ENCODE measurements around the gene ALOXE3. TPM values are rescaled to one million over a fixed set of nuclear protein-coding genes. Genes with fewer than 3 reads are reported as not detected.

Gene ALOXE3
- total and polyA plus RNA-seq, 2 of the 8 experiments (the other 6 are each of a cell fraction or from before 2014, with no cell fraction given) = 0.26 TPM; not detected in 1

- H2BK5ac ChIP-seq (ENCODE audit: low read depth, low read length) = no peak overlapping the region
- no peak overlapping the region for H3K14ac ChIP-seq (ENCODE audit: insufficient read length)
- CTCF ChIA-PET (ENCODE audit: partially characterized antibody) = interaction anchor here (1.1 to 17.3 kb wide), 12 partner anchors 12 to 203 kb away, joined by 3 to 315 read pairs (median 5); partner anchors contain the start of genes ALOX12B, ALOXE3 and RNF227
- no peak overlapping the region for H3K27ac ChIP-seq (ENCODE audit: low read depth, low read length)
- H2AK5ac ChIP-seq (ENCODE audit: low read depth, low read length) = no peak overlapping the region
- no peak overlapping the region for H3K56ac ChIP-seq (replicated peaks; ENCODE audit: insufficient read length, low read depth, low read length)
- no peak overlapping the region for H4K5ac ChIP-seq (ENCODE audit: insufficient read length, low read depth, low read length)
- H2BK15ac ChIP-seq (ENCODE audit: low read length) = peak overlapping the region; percentile 75; the same call in 1 of the 2 replicates
- POLR2A ChIA-PET (ENCODE audit: partially characterized antibody) = interaction anchor here (0.6 to 2.5 kb wide), 4 partner anchors 10 to 649 kb away, joined by 3 to 10 read pairs (median 6); no protein-coding TSS in a partner anchor
- no peak overlapping the region; the same call in 1 of the 2 replicates for H4K8ac ChIP-seq (ENCODE audit: extremely low read depth, insufficient read depth, low read length)
- H2AFZ ChIP-seq (ENCODE audit: low read length) = peak overlapping the region; percentile 54; the same call in 1 of the 2 replicates
- peaks cover 10% of the 10 kb centered on the region for H3K23me2 ChIP-seq (ENCODE audit: low read depth, low read length)
- H3K9me3 ChIP-seq (ENCODE audit: insufficient read depth in 2 of 2, low read depth in 1 of 2, low read length in 1 of 2) = no peaks in the 10 kb centered on the region
- H3K79me2 ChIP-seq (ENCODE audit: control insufficient read depth in 1 of 2, insufficient read depth in 2 of 2, low read length in 2 of 2) = no peaks in the 10 kb centered on the region
- H3K79me1 ChIP-seq (ENCODE audit: low read depth, low read length) = no peaks in the 10 kb centered on the region
- peak overlapping the region; percentile 60 for H3K18ac ChIP-seq (ENCODE audit: extremely low read depth, low read length)
- peaks cover 0 to 22% (median 9%) of the 10 kb centered on the region in 4 experiments; a peak in 5 of 7 replicates for H3K4me1 ChIP-seq (replicated peaks in 1 of 4; ENCODE audit: control insufficient read depth in 3 of 4, insufficient read depth in 4 of 4, low read length in 3 of 4)
- peak overlapping the region; percentile 19 for H3K4ac ChIP-seq (replicated peaks; ENCODE audit: insufficient read length, low read depth, low read length)
- H2BK120ac ChIP-seq (replicated peaks; ENCODE audit: low read depth, low read length) = no peak overlapping the region
- WGBS, 2 experiments (ENCODE audit: extremely low coverage in 1 of 2, insufficient coverage in 1 of 2, insufficient read length in 1 of 2, insufficient replicate concordance in 2 of 2, low coverage in 1 of 2, low lambda C conversion rate in 2 of 2, missing lambda C conversion rate in 1 of 2) = 5% methylated on average over 34 of the region's 40 CpGs; no CpG with 5 or more reads in 1 of the 2 experiments
- no peak for FAIRE-seq
- peak overlapping the region; percentile 81; the same call in 1 of the 2 replicates for H2BK12ac ChIP-seq (ENCODE audit: low read depth, low read length)
- H4K91ac ChIP-seq (replicated peaks; ENCODE audit: insufficient read length, low read length) = no peak overlapping the region
- H4K20me1 ChIP-seq (replicated peaks in 1 of 2; ENCODE audit: control insufficient read depth in 1 of 2, insufficient read depth in 2 of 2, low read length in 2 of 2) = peaks cover 3 to 6% of the 10 kb centered on the region in 2 experiments
- DNase-seq (ENCODE audit: low read depth in 1 of 2, low spot score in 2 of 2) = peak in 1 of 2 experiments; percentile 68
- no peak overlapping the region for H2BK20ac ChIP-seq (ENCODE audit: low read length)
- peaks cover 39 to 81% (median 62%) of the 10 kb centered on the region in 4 experiments for H3K27me3 ChIP-seq (replicated peaks in 1 of 4; ENCODE audit: control insufficient read depth in 3 of 4, extremely low read depth in 1 of 4, insufficient read depth in 3 of 4, low read length in 3 of 4)
- H3K23ac ChIP-seq (ENCODE audit: insufficient read length) = no peak overlapping the region
- peak overlapping the region; percentile 97 to 99 for H3K4me2 ChIP-seq (ENCODE audit: insufficient read depth in 1 of 2, low read depth in 2 of 2, low read length in 2 of 2)
- no peak overlapping the region for H3K9ac ChIP-seq (replicated peaks in 1 of 4; ENCODE audit: extremely low read depth in 1 of 4, low read depth in 3 of 4, low read length in 3 of 4)
- peak overlapping the region; percentile 34 to 65 (median 50); a peak in 7 of 8 replicates for H3K4me3 ChIP-seq (ENCODE audit: extremely low read depth in 1 of 4, insufficient read depth in 2 of 4, low read depth in 3 of 4, low read length in 4 of 4)
- no peaks in the 10 kb centered on the region for H3K36me3 ChIP-seq (ENCODE audit: control insufficient read depth in 2 of 4, insufficient read depth in 4 of 4, low read length in 3 of 4)
- no peak for TF ChIP-seq CHD1 (IDR thresholded peaks at IDR 0.05; ENCODE audit: low read depth, low read length)
- TF ChIP-seq, protein P1, sequence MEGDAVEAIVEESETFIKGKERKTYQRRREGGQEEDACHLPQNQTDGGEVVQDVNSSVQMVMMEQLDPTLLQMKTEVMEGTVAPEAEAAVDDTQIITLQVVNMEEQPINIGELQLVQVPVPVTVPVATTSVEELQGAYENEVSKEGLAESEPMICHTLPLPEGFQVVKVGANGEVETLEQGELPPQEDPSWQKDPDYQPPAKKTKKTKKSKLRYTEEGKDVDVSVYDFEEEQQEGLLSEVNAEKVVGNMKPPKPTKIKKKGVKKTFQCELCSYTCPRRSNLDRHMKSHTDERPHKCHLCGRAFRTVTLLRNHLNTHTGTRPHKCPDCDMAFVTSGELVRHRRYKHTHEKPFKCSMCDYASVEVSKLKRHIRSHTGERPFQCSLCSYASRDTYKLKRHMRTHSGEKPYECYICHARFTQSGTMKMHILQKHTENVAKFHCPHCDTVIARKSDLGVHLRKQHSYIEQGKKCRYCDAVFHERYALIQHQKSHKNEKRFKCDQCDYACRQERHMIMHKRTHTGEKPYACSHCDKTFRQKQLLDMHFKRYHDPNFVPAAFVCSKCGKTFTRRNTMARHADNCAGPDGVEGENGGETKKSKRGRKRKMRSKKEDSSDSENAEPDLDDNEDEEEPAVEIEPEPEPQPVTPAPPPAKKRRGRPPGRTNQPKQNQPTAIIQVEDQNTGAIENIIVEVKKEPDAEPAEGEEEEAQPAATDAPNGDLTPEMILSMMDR (IDR thresholded peaks at IDR 0.05; ENCODE audit: control extremely low read depth in 1 of 3, insufficient read depth in 1 of 3, low read depth in 1 of 3, low read length in 3 of 3) = no peak
- TF ChIP-seq POLR2A (IDR thresholded peaks at IDR 0.05; ENCODE audit: control extremely low read depth in 1 of 2, low read depth in 2 of 2, low read length in 2 of 2) = no peak
- peak; percentile 70 for TF ChIP-seq E2F6 (IDR thresholded peaks at IDR 0.05)
- TF ChIP-seq KDM5A (IDR thresholded peaks at IDR 0.05; ENCODE audit: low read length) = no peak
- peak; percentile 85 for TF ChIP-seq EZH2 (IDR thresholded peaks at IDR 0.05; ENCODE audit: low read depth, low read length, severe bottlenecking)
- no peak for TF ChIP-seq ASH2L (IDR thresholded peaks at IDR 0.05; ENCODE audit: low read length)
- TF ChIP-seq TAF1 (IDR thresholded peaks at IDR 0.05; ENCODE audit: low read depth, low read length) = no peak
- no peak for TF ChIP-seq YY1 (IDR thresholded peaks at IDR 0.05; ENCODE audit: low read depth, low read length)
Measured at GRCh38 chr17:8072729-8073461, 45.4 kb downstream of the ALOXE3 start.

Measured in H1 (cell line).